ENCODE data around the gene TOMM20L. TPM values are rescaled to one million over a fixed set of nuclear protein-coding genes. Genes with fewer than 3 reads are reported as not detected.
A peak's percentile ranks its signal among the peaks of the same experiment; 100 is the strongest.
"Not testable (repeated sequence)": the region's sequence is repeated elsewhere in the genome, so short reads cannot be mapped to it uniquely, and the experiment has no call there.

TOMM20L gene
- not detected for total RNA-seq

GRCh38 chr14:58395812-58396788 lies at the start of gene TOMM20L:
TSS of gene TOMM20L (plus strand) at chr14:58395930. CDS start at chr14:58395958, 28 bp downstream.
- ATAC-seq = peak; percentile 93

GRCh38 chr14:58353516-58354299 lies 42.0 kb upstream of the TOMM20L start:
- ATAC-seq = no peak

GRCh38 chr14:58354808-58355207 lies 40.9 kb upstream of the TOMM20L start:
- ATAC-seq = no peak

GRCh38 chr14:58356268-58356667 lies 39.5 kb upstream of the TOMM20L start:
- ATAC-seq = no peak

GRCh38 chr14:58362272-58362671 lies 33.5 kb upstream of the TOMM20L start:
- ATAC-seq = not testable (repeated sequence)

- ATAC-seq = no peak
Measured at GRCh38 chr14:58362798-58363412, 32.8 kb upstream of the TOMM20L start.

- ATAC-seq = no peak
Measured at GRCh38 chr14:58364316-58364715, 31.4 kb upstream of the TOMM20L start.

- ATAC-seq = no peak
Measured at GRCh38 chr14:58367296-58367695, 28.4 kb upstream of the TOMM20L start.

- ATAC-seq = no peak
Measured at GRCh38 chr14:58368956-58369355, 26.8 kb upstream of the TOMM20L start.

GRCh38 chr14:58376791-58377190 lies 18.9 kb upstream of the TOMM20L start:
- no peak for ATAC-seq

GRCh38 chr14:58390830-58391229 lies 4.9 kb upstream of the TOMM20L start:
- ATAC-seq = no peak

GRCh38 chr14:58395562-58395811 lies 243 bp upstream of the TOMM20L start:
- no peak for ATAC-seq

GRCh38 chr14:58397156-58397555 lies 1.4 kb downstream of the TOMM20L start:
- ATAC-seq = no peak

GRCh38 chr14:58398495-58398894 lies 2.8 kb downstream of the TOMM20L start:
- no peak for ATAC-seq

GRCh38 chr14:58398895-58399294 lies 3.2 kb downstream of the TOMM20L start:
- no peak for ATAC-seq

- ATAC-seq = no peak
Measured at GRCh38 chr14:58401587-58401986, 5.9 kb downstream of the TOMM20L start.

- no peak for ATAC-seq
Measured at GRCh38 chr14:58408681-58409215, 13.0 kb downstream of the TOMM20L start.

GRCh38 chr14:58414845-58415244 lies 19.1 kb downstream of the TOMM20L start:
- peak; percentile 33 for ATAC-seq

- ATAC-seq = no peak
Measured at GRCh38 chr14:58415636-58416547, 20.2 kb downstream of the TOMM20L start.

- ATAC-seq = not testable (repeated sequence)
Measured at GRCh38 chr14:58416934-58417333, 21.2 kb downstream of the TOMM20L start.

- peak; percentile 54 for ATAC-seq
Measured at GRCh38 chr14:58426670-58427280, 31.0 kb downstream of the TOMM20L start.
